HG02973 (cell line): ENCODE data around the gene DISC1.

ENCODE experiments used
- ATAC-seq: cut with Tn5 transposase; IDR thresholded peaks from one replicate; pipeline ENCODE4 v1.9.1; 2021; ENCODE audit warnings: moderate library complexity; ENCODE audit not compliant: unreplicated experiment

DISC1 gene

GRCh38 chr1:231842441-231842840, 215.9 kb downstream of the DISC1 start:
- ATAC-seq = no peak

- ATAC-seq = no peak
Measured at GRCh38 chr1:231844986-231845502, 218.5 kb downstream of the DISC1 start.

GRCh38 chr1:231847612-231848397, 221.2 kb downstream of the DISC1 start:
- ATAC-seq = no peak

- ATAC-seq = no peak
Measured at GRCh38 chr1:231849981-231850380, 223.4 kb downstream of the DISC1 start.

- ATAC-seq = no peak
Measured at GRCh38 chr1:231850786-231851185, 224.2 kb downstream of the DISC1 start.

GRCh38 chr1:231853588-231854207, 227.1 kb downstream of the DISC1 start:
- no peak for ATAC-seq

GRCh38 chr1:231855361-231855760, 228.8 kb downstream of the DISC1 start:
- no peak for ATAC-seq

GRCh38 chr1:231855926-231856325, 229.3 kb downstream of the DISC1 start:
- ATAC-seq = no peak

- ATAC-seq = no peak
Measured at GRCh38 chr1:231856426-231856825, 229.8 kb downstream of the DISC1 start.

- ATAC-seq = no peak
Measured at GRCh38 chr1:231856894-231857293, 230.3 kb downstream of the DISC1 start.

- no peak for ATAC-seq
Measured at GRCh38 chr1:231857609-231858135, 231.1 kb downstream of the DISC1 start.

- ATAC-seq = no peak
Measured at GRCh38 chr1:231860221-231861088, 233.9 kb downstream of the DISC1 start.

- ATAC-seq = no peak
Measured at GRCh38 chr1:231861541-231862481, 235.2 kb downstream of the DISC1 start.

GRCh38 chr1:231862611-231863010, 236.0 kb downstream of the DISC1 start:
- ATAC-seq = no peak

GRCh38 chr1:231865331-231865730, 238.7 kb downstream of the DISC1 start:
- no peak for ATAC-seq

GRCh38 chr1:231866392-231867331, 240.1 kb downstream of the DISC1 start:
- no peak for ATAC-seq

GRCh38 chr1:231867607-231868006, 241.0 kb downstream of the DISC1 start:
- no peak for ATAC-seq

GRCh38 chr1:231869364-231869763, 242.8 kb downstream of the DISC1 start:
- ATAC-seq = no peak

GRCh38 chr1:231871471-231871870, 244.9 kb downstream of the DISC1 start:
- no peak for ATAC-seq
